Measurements from ENCODE around the gene TEX52. TPM values are rescaled to one million over a fixed set of nuclear protein-coding genes. Genes with fewer than 3 reads are reported as not detected.

TEX52 gene
- total and polyA plus RNA-seq, 4 donors: not detected

DNA sequence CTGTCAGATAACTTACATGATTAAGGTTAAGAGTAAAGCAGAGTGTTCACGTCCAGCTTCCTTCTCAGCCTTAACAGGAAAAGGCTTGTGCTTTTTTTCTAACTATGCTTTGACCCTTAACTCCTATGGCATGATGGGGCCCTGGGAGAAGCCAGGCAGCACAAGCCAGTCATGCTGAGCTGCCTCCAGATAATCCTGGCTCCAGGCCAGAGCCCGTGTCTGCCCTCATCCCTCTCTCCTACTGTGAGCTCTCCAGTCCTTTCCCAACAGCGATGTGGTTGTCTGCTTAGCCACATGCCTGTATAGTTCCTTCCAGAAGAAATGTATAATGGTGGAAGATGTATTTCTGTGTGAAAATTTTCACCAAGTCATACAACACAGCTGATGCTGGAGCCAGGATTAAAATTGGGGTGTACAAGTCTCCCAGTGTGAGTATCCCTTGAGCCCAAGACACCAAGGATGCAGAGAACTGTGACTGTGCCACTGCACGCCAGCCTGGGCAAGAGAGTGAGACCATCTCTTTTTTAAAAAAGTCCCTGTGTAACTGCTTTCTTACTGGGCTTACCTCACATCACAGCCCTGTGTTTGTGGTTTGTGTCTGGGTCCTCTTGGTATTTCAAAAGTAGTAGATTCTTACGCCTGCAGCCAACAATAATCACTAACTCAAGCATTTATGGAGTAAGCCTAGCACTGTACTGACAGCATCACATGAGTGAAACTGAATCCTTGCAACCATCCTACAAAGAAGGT, 52.3 kb downstream of the TEX52 start:
- no peaks in the 10 kb centered on the region for H3K9me3 ChIP-seq (ENCODE audit: control insufficient read depth in 4 of 4, low read length in 3 of 4)
- peaks cover 0 to 11% (median 10%) of the 10 kb centered on the region in 4 donors for H3K4me1 ChIP-seq (ENCODE audit: control insufficient read depth in 4 of 4, insufficient read depth in 4 of 4, low read length in 3 of 4)
- H3K36me3 ChIP-seq (ENCODE audit: control insufficient read depth in 4 of 4, insufficient read depth in 3 of 4, low read depth in 1 of 4, low read length in 3 of 4): peaks cover 15 to 48% (median 37%) of the 10 kb centered on the region in 4 donors
- no peaks in the 10 kb centered on the region for H3K27me3 ChIP-seq (ENCODE audit: control insufficient read depth in 4 of 4, insufficient read depth in 4 of 4, low read length in 3 of 4)
- no peak overlapping the region for H3K27ac ChIP-seq (ENCODE audit: low read depth in 1 of 2, low read length in 2 of 2)
- no peak for DNase-seq (ENCODE audit: low spot score)
- H3K9ac ChIP-seq (ENCODE audit: low read depth in 1 of 2, low read length in 2 of 2): no peak overlapping the region
- WGBS: 52% methylated on average over 5 of the region's 5 CpGs
- H3K4me3 ChIP-seq (ENCODE audit: low read depth in 1 of 3, low read length in 3 of 3): no peak overlapping the region
- TF ChIP-seq YY1 (IDR thresholded peaks at IDR 0.05) (no peak), RXRA (IDR thresholded peaks at IDR 0.05) (peak in 1 of 2 donors; percentile 13), NR2F2 (IDR thresholded peaks at IDR 0.05) (peak; percentile 36)
- TF ChIP-seq, protein P1, sequence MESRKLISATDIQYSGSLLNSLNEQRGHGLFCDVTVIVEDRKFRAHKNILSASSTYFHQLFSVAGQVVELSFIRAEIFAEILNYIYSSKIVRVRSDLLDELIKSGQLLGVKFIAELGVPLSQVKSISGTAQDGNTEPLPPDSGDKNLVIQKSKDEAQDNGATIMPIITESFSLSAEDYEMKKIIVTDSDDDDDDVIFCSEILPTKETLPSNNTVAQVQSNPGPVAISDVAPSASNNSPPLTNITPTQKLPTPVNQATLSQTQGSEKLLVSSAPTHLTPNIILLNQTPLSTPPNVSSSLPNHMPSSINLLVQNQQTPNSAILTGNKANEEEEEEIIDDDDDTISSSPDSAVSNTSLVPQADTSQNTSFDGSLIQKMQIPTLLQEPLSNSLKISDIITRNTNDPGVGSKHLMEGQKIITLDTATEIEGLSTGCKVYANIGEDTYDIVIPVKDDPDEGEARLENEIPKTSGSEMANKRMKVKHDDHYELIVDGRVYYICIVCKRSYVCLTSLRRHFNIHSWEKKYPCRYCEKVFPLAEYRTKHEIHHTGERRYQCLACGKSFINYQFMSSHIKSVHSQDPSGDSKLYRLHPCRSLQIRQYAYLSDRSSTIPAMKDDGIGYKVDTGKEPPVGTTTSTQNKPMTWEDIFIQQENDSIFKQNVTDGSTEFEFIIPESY (IDR thresholded peaks at IDR 0.05): no peak

DNA sequence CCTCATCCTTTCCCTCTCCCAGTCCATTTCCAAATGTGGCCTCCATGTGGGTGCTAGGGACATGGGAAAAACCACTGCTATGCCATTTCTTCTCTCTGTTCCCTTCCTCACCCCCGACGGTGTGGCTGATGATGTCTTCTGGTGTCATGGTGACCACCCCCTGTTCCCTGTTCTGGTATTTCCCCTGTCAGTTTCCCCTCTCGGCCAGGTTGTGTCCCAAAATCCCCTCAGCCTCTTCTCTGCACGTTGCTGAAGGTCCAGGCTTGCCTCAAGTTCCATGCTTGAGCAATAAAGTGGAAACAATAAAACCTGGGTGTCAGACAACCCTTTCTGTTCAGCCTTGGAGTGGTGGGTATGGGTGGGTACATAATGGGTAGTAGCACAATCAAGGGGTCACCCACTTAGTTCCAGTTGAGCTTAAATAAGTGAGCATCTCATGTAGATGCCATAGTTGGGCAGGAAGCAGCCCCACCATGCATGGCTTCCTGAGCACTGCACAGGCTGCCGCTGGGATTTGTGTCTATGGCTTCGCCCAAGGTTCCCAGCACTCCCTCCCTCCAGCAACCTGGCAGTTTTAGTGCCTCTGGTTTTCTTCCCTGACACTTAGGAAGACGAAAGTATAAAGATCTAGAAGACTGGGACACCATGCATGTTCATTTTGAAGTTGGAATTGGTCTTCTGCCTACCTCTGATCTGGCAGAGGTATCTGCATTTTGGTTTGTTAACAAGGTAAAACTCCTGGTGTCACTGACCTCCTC, 53.0 kb downstream of the TEX52 start:
- Histone ChIP-seq H3K4me3 (ENCODE audit: low read depth in 1 of 3, low read length in 3 of 3) (no peak overlapping the region), H3K9ac (ENCODE audit: low read depth in 1 of 2, low read length in 2 of 2) (no peak overlapping the region), H3K4me1 (ENCODE audit: control insufficient read depth in 4 of 4, insufficient read depth in 4 of 4, low read length in 3 of 4) (peaks cover 0 to 11% (median 10%) of the 10 kb centered on the region in 4 donors), H3K36me3 (ENCODE audit: control insufficient read depth in 4 of 4, insufficient read depth in 3 of 4, low read depth in 1 of 4, low read length in 3 of 4) (peaks cover 18 to 56% (median 44%) of the 10 kb centered on the region in 4 donors), H3K27ac (ENCODE audit: low read depth in 1 of 2, low read length in 2 of 2) (no peak overlapping the region), H3K27me3 (ENCODE audit: control insufficient read depth in 4 of 4, insufficient read depth in 4 of 4, low read length in 3 of 4) (no peaks in the 10 kb centered on the region), H3K9me3 (ENCODE audit: control insufficient read depth in 4 of 4, low read length in 3 of 4) (no peaks in the 10 kb centered on the region)
- 80% methylated on average over 7 of the region's 7 CpGs for WGBS
- TF ChIP-seq EGR1 (IDR thresholded peaks at IDR 0.05; ENCODE audit: low read depth in 2 of 2) (no peak), RXRA (IDR thresholded peaks at IDR 0.05) (no peak), HNF4G (IDR thresholded peaks at IDR 0.05) (no peak), SP1 (IDR thresholded peaks at IDR 0.05) (no peak), TAF1 (conservative IDR thresholded peaks at IDR 0.05) (no peak), YY1 (IDR thresholded peaks at IDR 0.05) (no peak), GABPA (IDR thresholded peaks at IDR 0.05 in 1 of 2, conservative IDR thresholded peaks at IDR 0.05 in 1 of 2) (no peak), FOXA2 (IDR thresholded peaks at IDR 0.05) (no peak), RAD21 (IDR thresholded peaks at IDR 0.05) (no peak)
- TF ChIP-seq, protein P2, sequence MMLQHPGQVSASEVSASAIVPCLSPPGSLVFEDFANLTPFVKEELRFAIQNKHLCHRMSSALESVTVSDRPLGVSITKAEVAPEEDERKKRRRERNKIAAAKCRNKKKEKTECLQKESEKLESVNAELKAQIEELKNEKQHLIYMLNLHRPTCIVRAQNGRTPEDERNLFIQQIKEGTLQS (IDR thresholded peaks at IDR 0.05): no peak
- TF ChIP-seq, protein P3, sequence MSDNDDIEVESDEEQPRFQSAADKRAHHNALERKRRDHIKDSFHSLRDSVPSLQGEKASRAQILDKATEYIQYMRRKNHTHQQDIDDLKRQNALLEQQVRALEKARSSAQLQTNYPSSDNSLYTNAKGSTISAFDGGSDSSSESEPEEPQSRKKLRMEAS (IDR thresholded peaks at IDR 0.05): no peak
- TF ChIP-seq, protein P4, sequence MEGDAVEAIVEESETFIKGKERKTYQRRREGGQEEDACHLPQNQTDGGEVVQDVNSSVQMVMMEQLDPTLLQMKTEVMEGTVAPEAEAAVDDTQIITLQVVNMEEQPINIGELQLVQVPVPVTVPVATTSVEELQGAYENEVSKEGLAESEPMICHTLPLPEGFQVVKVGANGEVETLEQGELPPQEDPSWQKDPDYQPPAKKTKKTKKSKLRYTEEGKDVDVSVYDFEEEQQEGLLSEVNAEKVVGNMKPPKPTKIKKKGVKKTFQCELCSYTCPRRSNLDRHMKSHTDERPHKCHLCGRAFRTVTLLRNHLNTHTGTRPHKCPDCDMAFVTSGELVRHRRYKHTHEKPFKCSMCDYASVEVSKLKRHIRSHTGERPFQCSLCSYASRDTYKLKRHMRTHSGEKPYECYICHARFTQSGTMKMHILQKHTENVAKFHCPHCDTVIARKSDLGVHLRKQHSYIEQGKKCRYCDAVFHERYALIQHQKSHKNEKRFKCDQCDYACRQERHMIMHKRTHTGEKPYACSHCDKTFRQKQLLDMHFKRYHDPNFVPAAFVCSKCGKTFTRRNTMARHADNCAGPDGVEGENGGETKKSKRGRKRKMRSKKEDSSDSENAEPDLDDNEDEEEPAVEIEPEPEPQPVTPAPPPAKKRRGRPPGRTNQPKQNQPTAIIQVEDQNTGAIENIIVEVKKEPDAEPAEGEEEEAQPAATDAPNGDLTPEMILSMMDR (IDR thresholded peaks at IDR 0.05; ENCODE audit: low read depth, low read length, missing input control): no peak
- TF ChIP-seq, protein P5, sequence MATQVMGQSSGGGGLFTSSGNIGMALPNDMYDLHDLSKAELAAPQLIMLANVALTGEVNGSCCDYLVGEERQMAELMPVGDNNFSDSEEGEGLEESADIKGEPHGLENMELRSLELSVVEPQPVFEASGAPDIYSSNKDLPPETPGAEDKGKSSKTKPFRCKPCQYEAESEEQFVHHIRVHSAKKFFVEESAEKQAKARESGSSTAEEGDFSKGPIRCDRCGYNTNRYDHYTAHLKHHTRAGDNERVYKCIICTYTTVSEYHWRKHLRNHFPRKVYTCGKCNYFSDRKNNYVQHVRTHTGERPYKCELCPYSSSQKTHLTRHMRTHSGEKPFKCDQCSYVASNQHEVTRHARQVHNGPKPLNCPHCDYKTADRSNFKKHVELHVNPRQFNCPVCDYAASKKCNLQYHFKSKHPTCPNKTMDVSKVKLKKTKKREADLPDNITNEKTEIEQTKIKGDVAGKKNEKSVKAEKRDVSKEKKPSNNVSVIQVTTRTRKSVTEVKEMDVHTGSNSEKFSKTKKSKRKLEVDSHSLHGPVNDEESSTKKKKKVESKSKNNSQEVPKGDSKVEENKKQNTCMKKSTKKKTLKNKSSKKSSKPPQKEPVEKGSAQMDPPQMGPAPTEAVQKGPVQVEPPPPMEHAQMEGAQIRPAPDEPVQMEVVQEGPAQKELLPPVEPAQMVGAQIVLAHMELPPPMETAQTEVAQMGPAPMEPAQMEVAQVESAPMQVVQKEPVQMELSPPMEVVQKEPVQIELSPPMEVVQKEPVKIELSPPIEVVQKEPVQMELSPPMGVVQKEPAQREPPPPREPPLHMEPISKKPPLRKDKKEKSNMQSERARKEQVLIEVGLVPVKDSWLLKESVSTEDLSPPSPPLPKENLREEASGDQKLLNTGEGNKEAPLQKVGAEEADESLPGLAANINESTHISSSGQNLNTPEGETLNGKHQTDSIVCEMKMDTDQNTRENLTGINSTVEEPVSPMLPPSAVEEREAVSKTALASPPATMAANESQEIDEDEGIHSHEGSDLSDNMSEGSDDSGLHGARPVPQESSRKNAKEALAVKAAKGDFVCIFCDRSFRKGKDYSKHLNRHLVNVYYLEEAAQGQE (IDR thresholded peaks at IDR 0.05): no peak
- TF ChIP-seq, protein P1 (IDR thresholded peaks at IDR 0.05): no peak
- no peak for DNase-seq (ENCODE audit: low spot score)

Measured in liver (tissue), 9 donors.